NT2/D1 (cell line): ENCODE measurements around the gene ZNF581.

ENCODE experiments used
- SUZ12 ChIP-seq: IDR thresholded peaks from 2 replicates; pipeline ENCODE4 v1.6.1; 2011; ENCODE audit not compliant: insufficient read length, insufficient read depth; ENCODE audit errors: extremely low read depth
- ZNF274 ChIP-seq: IDR thresholded peaks from 2 replicates; pipeline ENCODE4 v1.6.1; 2011; ENCODE audit warnings: mild to moderate bottlenecking, low read depth, low read length

GRCh38 chr19:55650602-55651230, 7.3 kb downstream of the ZNF581 start:
- TF ChIP-seq SUZ12 (no peak), ZNF274 (no peak)
